RPMI7951 (cell line): ENCODE results near the gene SGCD. TPM values are rescaled to one million over a fixed set of nuclear protein-coding genes. Genes with fewer than 3 reads are reported as not detected.
"Not testable (repeated sequence)": the region's sequence is repeated elsewhere in the genome, so short reads cannot be mapped to it uniquely, and the experiment has no call there.

ENCODE experiments used
- DNase-seq: peaks from one replicate; pipeline ENCODE4 v3.0.0-alpha.2; 2012; ENCODE audit warnings: low read depth
- total RNA-seq: library from RNA; depleted of rRNA; stranded (reverse); fragments of >200 nt; shearing (Covaris generic); gene quantifications from 2 replicates; pipeline ENCODE4 v1.2.3, GENCODE V29; 2014

Gene SGCD
- total RNA-seq, 1 experiment from 2014 or later: 6.7 TPM

GRCh38 chr5:156624686-156625085, 297.7 kb downstream of the SGCD start:
- DNase-seq: no peak

- no peak for DNase-seq
These were observed 301.5 kb downstream of the SGCD start for GRCh38 chr5:156628421-156628820.

GRCh38 chr5:156631005-156631404, 304.0 kb downstream of the SGCD start:
- no peak for DNase-seq

- DNase-seq: no peak
These were observed 307.3 kb downstream of the SGCD start for GRCh38 chr5:156634301-156634700.

- DNase-seq: peak; percentile 6
These were observed 313.8 kb downstream of the SGCD start for GRCh38 chr5:156640691-156641241.

GRCh38 chr5:156641686-156642085, 314.7 kb downstream of the SGCD start:
- DNase-seq: no peak

GRCh38 chr5:156647034-156647451, 320.1 kb downstream of the SGCD start:
- peak; percentile 0 for DNase-seq

GRCh38 chr5:156654444-156654843, 327.5 kb downstream of the SGCD start:
- DNase-seq: no peak

GRCh38 chr5:156655732-156656131, 328.8 kb downstream of the SGCD start:
- peak; percentile 1 for DNase-seq

GRCh38 chr5:156664832-156665231, 337.9 kb downstream of the SGCD start:
- DNase-seq: not testable (repeated sequence)

GRCh38 chr5:156666686-156667085, 339.7 kb downstream of the SGCD start:
- not testable (repeated sequence) for DNase-seq

GRCh38 chr5:156667616-156668015, 340.7 kb downstream of the SGCD start:
- no peak for DNase-seq

- no peak for DNase-seq
These were observed 342.5 kb downstream of the SGCD start for GRCh38 chr5:156669416-156669815.

- no peak for DNase-seq
These were observed 343.7 kb downstream of the SGCD start for GRCh38 chr5:156670615-156671014.

GRCh38 chr5:156675395-156675794, 348.4 kb downstream of the SGCD start:
- DNase-seq: no peak

- DNase-seq: no peak
These were observed 351.0 kb downstream of the SGCD start for GRCh38 chr5:156677963-156678362.

GRCh38 chr5:156678484-156678883, 351.5 kb downstream of the SGCD start:
- DNase-seq: no peak

GRCh38 chr5:156680831-156681230, 353.9 kb downstream of the SGCD start:
- no peak for DNase-seq

- no peak for DNase-seq
These were observed 354.3 kb downstream of the SGCD start for GRCh38 chr5:156681265-156681664.

- no peak for DNase-seq
These were observed 356.0 kb downstream of the SGCD start for GRCh38 chr5:156682971-156683370.

- DNase-seq: no peak
These were observed 356.5 kb downstream of the SGCD start for GRCh38 chr5:156683509-156683908.

- no peak for DNase-seq
These were observed 357.3 kb downstream of the SGCD start for GRCh38 chr5:156684216-156684615.

GRCh38 chr5:156685481-156685880, 358.5 kb downstream of the SGCD start:
- no peak for DNase-seq

- no peak for DNase-seq
These were observed 359.4 kb downstream of the SGCD start for GRCh38 chr5:156686380-156686779.
